Measurements from ENCODE around the gene ITGA2. TPM values are rescaled to one million over a fixed set of nuclear protein-coding genes. Genes with fewer than 3 reads are reported as not detected.

ITGA2 gene
- total RNA-seq, 2 donors from 2014 or later = 0.77 to 3.1 TPM

GRCh38 chr5:53001541-53001940 is 12.4 kb downstream of the ITGA2 start:
- DNase-seq (ENCODE audit: low spot score in 2 of 2) (no peak), ATAC-seq (no peak)
- Mint-ChIP-seq H3K9me3 (peaks cover 0 to 7% of the 10 kb centered on the region in 2 donors), H3K36me3 (peaks cover 0 to 20% of the 10 kb centered on the region in 2 donors), H3K27ac (no peak overlapping the region)

DNA sequence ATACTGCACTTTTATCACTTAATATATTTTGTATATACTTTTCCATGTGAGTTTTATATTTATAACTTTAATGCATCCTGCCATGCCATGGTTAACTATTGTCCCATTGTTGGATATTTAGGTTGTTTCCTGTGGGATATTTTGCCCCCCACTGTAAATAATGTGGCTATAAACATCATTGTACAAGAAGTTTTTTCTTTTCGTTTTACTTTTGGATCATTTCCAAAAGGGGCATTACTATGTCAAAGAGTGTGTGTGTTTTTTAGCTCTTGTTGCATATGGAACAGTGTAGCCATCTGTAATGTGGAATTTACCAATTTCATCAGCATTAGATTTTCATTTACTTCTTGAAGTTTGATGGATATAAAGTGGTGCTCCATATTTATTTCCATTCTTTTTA is 13.3 kb downstream of the ITGA2 start:
- DNase-seq (ENCODE audit: low spot score in 2 of 2) = no peak
- peaks cover 0 to 20% of the 10 kb centered on the region in 2 donors for H3K36me3 Mint-ChIP-seq
- H3K27ac Mint-ChIP-seq = no peak overlapping the region
- ATAC-seq = no peak
- peaks cover 0 to 7% of the 10 kb centered on the region in 2 donors for H3K9me3 Mint-ChIP-seq

- ATAC-seq (no peak), DNase-seq (ENCODE audit: low spot score in 2 of 2) (no peak)
- Mint-ChIP-seq H3K36me3 (peaks cover 0 to 20% of the 10 kb centered on the region in 2 donors), H3K9me3 (peaks cover 0 to 7% of the 10 kb centered on the region in 2 donors), H3K27ac (no peak overlapping the region)
Measured at GRCh38 chr5:53003144-53003543, 14.0 kb downstream of the ITGA2 start.

DNA sequence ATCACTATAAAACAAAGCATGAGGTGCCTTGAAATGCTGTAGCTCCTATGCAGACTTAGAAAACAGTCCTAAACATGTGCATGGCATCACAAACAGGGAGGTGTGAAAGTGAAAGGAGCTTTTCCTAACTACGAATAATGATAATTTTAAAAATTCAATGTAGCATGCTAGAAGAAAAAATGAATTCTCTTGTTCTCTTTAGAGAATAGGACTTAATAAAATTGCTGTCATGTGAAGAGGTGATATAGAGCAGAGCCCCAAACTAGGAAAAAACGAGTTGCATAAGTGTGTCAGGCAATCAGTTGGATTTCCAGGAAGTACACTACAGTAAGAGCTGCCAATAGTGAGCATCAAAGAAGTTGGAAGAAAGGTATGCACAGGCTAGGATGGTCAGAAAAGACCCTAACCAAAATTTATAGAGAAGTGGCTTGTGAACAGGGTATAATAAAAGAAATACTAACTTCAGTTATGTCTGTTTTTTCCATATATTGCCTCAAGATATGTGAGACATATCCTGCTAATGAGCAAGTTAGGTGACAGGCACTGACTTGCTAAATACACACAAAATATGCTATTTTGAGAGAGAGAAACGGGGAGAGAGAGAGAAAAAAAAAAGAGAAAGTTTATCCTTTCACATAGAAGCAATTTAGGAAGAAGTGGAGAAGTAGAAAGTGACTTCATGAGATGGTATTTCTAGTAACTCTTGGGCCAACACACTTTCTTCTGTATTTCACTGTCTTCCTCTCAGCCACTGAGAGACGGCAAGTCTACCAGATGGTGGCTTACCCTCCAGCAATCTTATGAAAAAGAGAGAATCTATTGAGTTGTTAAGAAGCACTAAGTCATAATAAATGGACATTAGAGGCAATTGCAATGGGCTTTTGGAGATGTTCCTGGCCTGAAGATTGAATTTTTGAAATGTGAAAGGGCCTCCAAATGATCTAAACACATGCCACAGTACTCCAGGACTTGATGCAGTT is 18.0 kb downstream of the ITGA2 start:
- Mint-ChIP-seq H3K9me3 (peaks cover 0 to 7% of the 10 kb centered on the region in 2 donors), H3K27ac (peak overlapping the region; percentile 58 to 78), H3K36me3 (peaks cover 0 to 20% of the 10 kb centered on the region in 2 donors)
- no peak for ATAC-seq
- no peak for DNase-seq (ENCODE audit: low spot score in 2 of 2)

DNA sequence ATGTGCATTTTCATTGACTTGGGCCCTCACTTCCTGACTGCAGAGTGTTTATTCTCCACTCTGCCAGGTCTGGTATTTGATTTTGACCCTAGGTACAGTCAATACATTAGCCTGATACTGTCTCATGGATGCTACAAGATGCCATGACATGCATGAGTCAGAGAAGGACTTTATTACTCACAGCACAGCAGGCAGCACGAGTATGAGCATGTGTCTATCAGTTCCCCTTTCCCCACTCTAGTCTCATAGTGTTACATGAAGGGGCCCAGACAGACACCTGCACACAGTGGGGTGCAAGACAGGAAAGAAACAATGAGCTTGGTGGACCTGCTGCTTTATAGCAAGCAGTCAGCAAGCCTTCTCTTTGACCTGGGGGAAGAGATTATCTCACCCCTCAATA is 19.6 kb downstream of the ITGA2 start:
- Mint-ChIP-seq H3K9me3 (no peaks in the 10 kb centered on the region), H3K27ac (peak overlapping the region; percentile 78 to 93), H3K36me3 (peaks cover 0 to 18% of the 10 kb centered on the region in 2 donors)
- ATAC-seq (peak; percentile 89), DNase-seq (ENCODE audit: low spot score in 2 of 2) (peak in 1 of 2 donors; percentile 56)

DNA sequence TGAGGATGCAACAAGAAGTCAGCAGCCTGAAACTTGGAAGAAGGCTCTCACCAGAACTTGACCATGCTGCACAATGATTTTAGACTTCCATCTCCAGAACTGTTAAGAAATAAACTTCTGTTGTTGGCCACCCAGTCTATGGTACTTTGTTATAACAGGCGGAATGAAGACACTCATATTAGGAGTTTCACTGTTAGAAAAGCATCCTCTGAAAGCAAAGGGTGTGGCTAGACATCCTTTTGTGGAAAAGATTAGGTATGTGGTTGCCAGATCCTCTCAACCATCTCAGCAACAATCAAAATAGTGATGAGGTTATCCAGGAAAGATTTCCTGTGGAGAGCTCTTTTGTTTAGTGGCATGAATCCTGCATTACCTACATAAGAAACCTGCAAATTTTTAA is 20.7 kb downstream of the ITGA2 start:
- DNase-seq (ENCODE audit: low spot score in 2 of 2) (no peak), ATAC-seq (peak; percentile 21 to 60)
- peak overlapping the region in 1 of 2 donors; percentile 82 for H3K27ac Mint-ChIP-seq

DNA sequence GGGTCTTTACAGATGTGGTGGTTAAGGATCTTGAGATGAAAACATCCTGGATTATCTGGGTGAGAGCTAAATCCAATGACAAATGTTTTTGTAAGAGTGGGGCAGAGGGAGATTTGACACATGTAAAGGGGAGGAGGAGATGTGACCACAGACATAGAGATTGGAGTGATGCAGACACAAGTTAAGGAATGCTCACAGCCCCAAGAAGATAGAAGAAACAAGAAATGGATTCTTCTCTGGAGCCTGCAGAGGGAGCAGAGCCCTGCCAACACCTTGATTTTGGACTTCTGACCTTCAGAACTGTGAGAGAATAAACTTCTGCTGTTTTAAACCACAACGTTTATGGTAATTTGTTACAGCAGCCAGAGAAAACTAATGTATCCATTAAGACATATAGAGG is 21.7 kb downstream of the ITGA2 start:
- H3K27ac Mint-ChIP-seq = peak overlapping the region in 1 of 2 donors; percentile 61

More for the DNA sequence above, 20.7 kb downstream of the ITGA2 start:
- H3K36me3 Mint-ChIP-seq = peaks cover 0 to 11% of the 10 kb centered on the region in 2 donors
- H3K9me3 Mint-ChIP-seq = no peaks in the 10 kb centered on the region

GRCh38 chr5:53011233-53011632 is 22.1 kb downstream of the ITGA2 start:
- DNase-seq (ENCODE audit: low spot score in 2 of 2) = no peak
- Mint-ChIP-seq H3K27ac (no peak overlapping the region), H3K9me3 (no peaks in the 10 kb centered on the region), H3K36me3 (peaks cover 0 to 17% of the 10 kb centered on the region in 2 donors)
- ATAC-seq = no peak

More for the DNA sequence above, 21.7 kb downstream of the ITGA2 start:
- ATAC-seq (no peak), DNase-seq (ENCODE audit: low spot score in 2 of 2) (no peak)
- Mint-ChIP-seq H3K36me3 (peaks cover 0 to 15% of the 10 kb centered on the region in 2 donors), H3K9me3 (no peaks in the 10 kb centered on the region)

DNA sequence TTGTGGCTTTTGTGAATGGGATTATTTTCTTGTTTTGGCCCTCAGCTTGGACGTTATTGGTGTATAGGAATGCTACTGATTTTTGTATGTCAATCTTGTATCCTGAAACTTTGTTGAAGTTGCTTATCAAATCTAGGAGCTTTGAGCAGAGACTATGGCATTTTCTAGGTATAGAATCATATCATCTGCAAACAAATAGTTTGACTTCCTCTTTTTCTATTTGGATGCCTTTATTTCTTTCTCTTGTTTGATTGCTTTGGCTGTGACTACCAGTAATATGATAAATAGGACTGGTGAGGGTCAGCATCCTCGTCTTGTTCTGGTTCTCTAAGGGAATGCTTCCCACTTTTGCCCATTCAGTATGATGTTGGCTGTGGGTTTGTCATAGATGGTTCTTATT is 24.7 kb downstream of the ITGA2 start:
- H3K27ac Mint-ChIP-seq = no peak overlapping the region
- DNase-seq (ENCODE audit: low spot score in 2 of 2) = no peak
- H3K36me3 Mint-ChIP-seq = peaks cover 0 to 25% of the 10 kb centered on the region in 2 donors
- no peaks in the 10 kb centered on the region for H3K9me3 Mint-ChIP-seq
- no peak for ATAC-seq

DNA sequence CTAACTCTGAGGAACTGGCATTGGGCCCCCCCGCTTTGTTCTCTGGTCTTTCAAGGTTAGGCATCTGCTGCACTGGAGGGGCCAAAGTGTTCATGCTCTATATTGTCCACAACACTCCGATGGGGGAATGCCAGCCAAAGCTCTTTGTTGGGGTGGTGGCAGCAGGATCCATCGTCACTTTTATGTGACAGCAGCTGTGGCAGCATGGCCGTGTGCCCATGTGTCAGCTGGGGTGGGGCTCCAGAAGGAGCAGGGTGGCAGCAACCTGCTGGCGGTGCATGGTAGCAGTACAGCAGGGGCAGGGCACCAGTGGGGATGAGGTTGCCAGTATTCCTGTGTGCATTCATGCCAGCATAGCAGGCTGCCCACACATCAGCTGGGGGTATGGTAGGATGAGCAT is 28.2 kb downstream of the ITGA2 start:
- DNase-seq (ENCODE audit: low spot score in 2 of 2) (no peak), ATAC-seq (no peak)
- peaks cover 0 to 25% of the 10 kb centered on the region in 2 donors for H3K36me3 Mint-ChIP-seq
- H3K9me3 Mint-ChIP-seq = no peaks in the 10 kb centered on the region
- no peak overlapping the region for H3K27ac Mint-ChIP-seq

- DNase-seq (ENCODE audit: low spot score in 2 of 2) (no peak), ATAC-seq (no peak)
- Mint-ChIP-seq H3K9me3 (no peaks in the 10 kb centered on the region), H3K36me3 (peaks cover 0 to 25% of the 10 kb centered on the region in 2 donors), H3K27ac (no peak overlapping the region)
Measured at GRCh38 chr5:53017794-53018391, 28.7 kb downstream of the ITGA2 start.

- no peak overlapping the region for H3K27ac Mint-ChIP-seq
- peaks cover 0 to 19% of the 10 kb centered on the region in 2 donors for H3K36me3 Mint-ChIP-seq
- no peak for DNase-seq (ENCODE audit: low spot score in 2 of 2)
- H3K9me3 Mint-ChIP-seq = no peaks in the 10 kb centered on the region
- peak in 1 of 2 donors; percentile 16 for ATAC-seq
Measured at GRCh38 chr5:53019320-53019719, 30.2 kb downstream of the ITGA2 start.

- no peak for DNase-seq (ENCODE audit: low spot score in 2 of 2)
- no peak for ATAC-seq
- H3K36me3 Mint-ChIP-seq = no peaks in the 10 kb centered on the region
- no peak overlapping the region for H3K27ac Mint-ChIP-seq
- H3K9me3 Mint-ChIP-seq = no peaks in the 10 kb centered on the region
Measured at GRCh38 chr5:53022930-53023511, 33.9 kb downstream of the ITGA2 start.

- H3K36me3 Mint-ChIP-seq = no peaks in the 10 kb centered on the region
- ATAC-seq (peak; percentile 50 to 77), DNase-seq (ENCODE audit: low spot score in 2 of 2) (no peak)
- H3K27ac Mint-ChIP-seq = no peak overlapping the region
- H3K9me3 Mint-ChIP-seq = no peaks in the 10 kb centered on the region
Measured at GRCh38 chr5:53023969-53024368, 34.8 kb downstream of the ITGA2 start.

DNA sequence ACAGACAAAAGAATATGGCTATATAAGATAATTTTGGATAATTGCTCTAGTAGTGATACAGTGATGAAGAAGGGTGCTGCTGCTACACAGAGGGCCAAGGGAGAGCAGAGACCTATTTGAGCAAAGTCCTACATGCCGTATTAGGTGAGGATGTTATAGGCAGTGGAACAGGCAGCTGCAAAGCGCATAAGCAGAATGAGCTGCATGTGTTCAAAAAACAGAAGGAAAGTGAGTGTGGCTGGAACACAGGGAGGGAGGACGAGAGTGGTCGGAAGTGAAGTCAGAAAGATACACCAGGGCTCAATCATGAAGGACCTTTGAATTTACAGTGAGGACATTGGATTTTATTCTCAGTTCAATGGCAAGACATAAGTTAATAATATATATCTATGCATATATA is 35.4 kb downstream of the ITGA2 start:
- DNase-seq (ENCODE audit: low spot score in 2 of 2) (no peak), ATAC-seq (no peak)
- Mint-ChIP-seq H3K9me3 (no peaks in the 10 kb centered on the region), H3K36me3 (no peaks in the 10 kb centered on the region), H3K27ac (no peak overlapping the region)

DNA sequence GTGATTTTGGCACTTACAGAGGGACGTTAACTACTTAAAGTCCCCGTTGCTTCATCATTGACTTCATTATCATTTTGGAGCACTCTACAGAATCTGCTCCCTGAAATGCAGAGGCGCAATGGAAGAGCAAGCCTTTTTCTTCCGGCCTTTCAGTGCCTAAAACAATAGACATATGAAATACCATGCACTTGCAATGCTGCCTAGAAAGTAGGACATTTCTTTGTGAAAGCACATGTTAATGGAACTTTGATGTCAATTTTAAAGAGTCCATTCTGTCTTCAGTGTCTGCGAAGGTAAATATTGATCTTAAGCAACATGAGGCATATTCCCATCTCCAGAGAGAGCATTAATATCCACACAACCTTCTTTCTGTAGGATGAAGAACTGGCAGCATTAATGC is 36.3 kb downstream of the ITGA2 start:
- Mint-ChIP-seq H3K9me3 (no peaks in the 10 kb centered on the region), H3K27ac (no peak overlapping the region), H3K36me3 (peaks cover 0 to 8% of the 10 kb centered on the region in 2 donors)
- ATAC-seq = no peak
- DNase-seq (ENCODE audit: low spot score in 2 of 2) = no peak

DNA sequence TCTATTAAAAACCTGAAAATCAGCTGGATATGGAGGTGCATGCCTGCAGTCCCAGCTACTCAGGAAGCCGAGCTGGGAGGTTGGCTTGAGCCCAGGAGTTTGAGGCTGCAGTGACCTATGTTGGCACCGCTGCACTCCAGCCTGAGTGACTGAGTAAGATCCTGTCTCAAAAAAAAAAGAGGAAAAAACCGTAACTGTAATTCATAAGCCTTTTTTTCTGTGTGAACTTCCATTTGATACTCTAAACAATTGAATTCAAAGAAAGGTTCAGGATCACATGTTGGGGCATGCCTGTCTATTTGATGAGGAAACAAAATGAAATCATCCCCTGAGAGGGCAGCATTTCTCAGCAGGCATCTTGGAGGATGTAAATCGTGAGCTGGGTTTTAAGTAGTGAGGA is 38.8 kb downstream of the ITGA2 start:
- ATAC-seq (no peak), DNase-seq (ENCODE audit: low spot score in 2 of 2) (no peak)
- Mint-ChIP-seq H3K36me3 (peaks cover 0 to 10% of the 10 kb centered on the region in 2 donors), H3K9me3 (no peaks in the 10 kb centered on the region), H3K27ac (no peak overlapping the region)

Data from activated naive CD4-positive, alpha-beta T cell treated with anti-CD3 and anti-CD28 coated beads, Interleukin-2, amount 50 U/mL, for 72 hours (primary cell).